Omental fat pad (tissue), 4 donors: ENCODE measurements around the gene ACD. TPM values are rescaled to one million over a fixed set of nuclear protein-coding genes. Genes with fewer than 3 reads are reported as not detected.

Experiments used
- ATAC-seq: fragments of 150-250 bp; one replicate; pipeline ENCODE4 v1.9.1; 2016; ENCODE audit warnings: mild to moderate bottlenecking, moderate library complexity; ENCODE audit not compliant: low FRiP score
- DNase-seq: peaks from one replicate; pipeline ENCODE4 v3.0.0-alpha.2; 2019; ENCODE audit warnings: low spot score
- CTCF ChIP-seq, 3 donors: fragments of 450-650 bp; IDR thresholded peaks; one replicate each; pipeline ENCODE4 v1.5.1; 2016 to 2017; ENCODE audit warnings: antibody characterized with exemption in 3 of 3, mild to moderate bottlenecking in 3 of 3, moderate library complexity in 2 of 3
- total RNA-seq, 4 donors: library from RNA; depleted of rRNA; stranded (reverse); fragments of >200 nt; gene quantifications; one replicate each; pipeline ENCODE4 v1.1.0, GENCODE V29; 2016

The ACD gene
- total RNA-seq, 4 donors from 2014 or later: 9.5 to 21.3 (median 18.4) TPM

GRCh38 chr16:67685388-67686112, 25.5 kb upstream of the ACD start:
- DNase-seq: no peak
- TF ChIP-seq CTCF (IDR thresholded peaks at IDR 0.05): no peak
- no peak for ATAC-seq

GRCh38 chr16:67683767-67684166, 23.7 kb upstream of the ACD start:
- no peak for DNase-seq
- ATAC-seq: no peak
- TF ChIP-seq CTCF (IDR thresholded peaks at IDR 0.05): no peak

- no peak for TF ChIP-seq CTCF (IDR thresholded peaks at IDR 0.05)
- DNase-seq (no peak), ATAC-seq (no peak)
These were observed 20.2 kb upstream of the ACD start for GRCh38 chr16:67679935-67680897.

GRCh38 chr16:67678354-67679023, 18.4 kb upstream of the ACD start:
- DNase-seq (no peak), ATAC-seq (no peak)
- TF ChIP-seq CTCF (IDR thresholded peaks at IDR 0.05): no peak

- DNase-seq: no peak
These were observed 17.7 kb upstream of the ACD start for GRCh38 chr16:67677712-67678111.

GRCh38 chr16:67676939-67677338, 16.9 kb upstream of the ACD start:
- no peak for DNase-seq
- no peak for TF ChIP-seq CTCF (IDR thresholded peaks at IDR 0.05)

More at GRCh38 chr16:67677712-67678111, 17.7 kb upstream of the ACD start:
- no peak for TF ChIP-seq CTCF (IDR thresholded peaks at IDR 0.05)
- no peak for ATAC-seq

More at GRCh38 chr16:67676939-67677338, 16.9 kb upstream of the ACD start:
- ATAC-seq: no peak
